ENCODE results near the gene ALOXE3.

DNA sequence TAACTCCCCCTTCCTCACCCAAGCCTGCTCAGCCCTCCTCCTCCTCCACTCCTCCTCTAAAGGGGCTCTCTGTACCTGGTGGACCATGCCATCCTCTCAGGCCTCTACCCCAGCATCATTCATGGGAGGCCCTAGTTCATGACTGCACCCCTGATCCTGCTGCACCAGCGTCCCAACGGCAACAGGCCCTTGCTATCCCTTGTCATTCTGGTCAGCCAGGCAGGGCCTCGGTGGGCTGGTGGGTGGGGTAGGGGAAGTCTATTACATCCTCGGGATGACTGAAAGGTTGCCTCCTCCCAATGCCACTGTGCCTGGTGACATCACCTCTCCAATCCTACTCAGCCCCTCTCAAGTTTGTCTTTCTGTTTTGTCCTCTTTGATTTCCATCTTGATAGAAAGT is 50.5 kb downstream of the ALOXE3 start:
- TF ChIP-seq POLR2AphosphoS5 (IDR thresholded peaks at IDR 0.05), result no peak
- TF ChIP-seq, protein P1, sequence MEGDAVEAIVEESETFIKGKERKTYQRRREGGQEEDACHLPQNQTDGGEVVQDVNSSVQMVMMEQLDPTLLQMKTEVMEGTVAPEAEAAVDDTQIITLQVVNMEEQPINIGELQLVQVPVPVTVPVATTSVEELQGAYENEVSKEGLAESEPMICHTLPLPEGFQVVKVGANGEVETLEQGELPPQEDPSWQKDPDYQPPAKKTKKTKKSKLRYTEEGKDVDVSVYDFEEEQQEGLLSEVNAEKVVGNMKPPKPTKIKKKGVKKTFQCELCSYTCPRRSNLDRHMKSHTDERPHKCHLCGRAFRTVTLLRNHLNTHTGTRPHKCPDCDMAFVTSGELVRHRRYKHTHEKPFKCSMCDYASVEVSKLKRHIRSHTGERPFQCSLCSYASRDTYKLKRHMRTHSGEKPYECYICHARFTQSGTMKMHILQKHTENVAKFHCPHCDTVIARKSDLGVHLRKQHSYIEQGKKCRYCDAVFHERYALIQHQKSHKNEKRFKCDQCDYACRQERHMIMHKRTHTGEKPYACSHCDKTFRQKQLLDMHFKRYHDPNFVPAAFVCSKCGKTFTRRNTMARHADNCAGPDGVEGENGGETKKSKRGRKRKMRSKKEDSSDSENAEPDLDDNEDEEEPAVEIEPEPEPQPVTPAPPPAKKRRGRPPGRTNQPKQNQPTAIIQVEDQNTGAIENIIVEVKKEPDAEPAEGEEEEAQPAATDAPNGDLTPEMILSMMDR (IDR thresholded peaks at IDR 0.05), result no peak
- no peak for TF ChIP-seq POLR2A (IDR thresholded peaks at IDR 0.05)
- no peak for TF ChIP-seq EP300 (IDR thresholded peaks at IDR 0.05)

Data from sigmoid colon (tissue), 4 donors.